Measurements from ENCODE around the gene THSD7B.

DNA sequence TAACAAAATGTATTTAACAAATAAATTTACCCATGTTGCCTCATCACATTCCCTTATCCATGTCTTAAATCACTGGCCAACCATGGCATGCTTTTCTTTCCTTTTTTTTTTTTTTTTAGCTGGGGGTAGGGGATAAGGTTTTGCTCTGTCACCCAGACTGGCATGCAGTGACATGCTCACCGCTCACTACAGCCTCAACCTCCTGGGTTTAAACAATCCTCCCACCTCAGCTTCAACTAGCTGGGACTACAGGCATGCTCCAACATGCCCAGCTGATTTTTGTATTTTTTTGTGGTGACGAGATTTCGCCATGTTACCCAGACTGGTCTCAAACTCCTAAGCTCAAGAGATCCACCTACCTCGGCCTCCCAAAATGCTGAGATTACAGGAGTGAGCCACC is 266.4 kb downstream of the THSD7B start:
- TF ChIP-seq, protein P1, sequence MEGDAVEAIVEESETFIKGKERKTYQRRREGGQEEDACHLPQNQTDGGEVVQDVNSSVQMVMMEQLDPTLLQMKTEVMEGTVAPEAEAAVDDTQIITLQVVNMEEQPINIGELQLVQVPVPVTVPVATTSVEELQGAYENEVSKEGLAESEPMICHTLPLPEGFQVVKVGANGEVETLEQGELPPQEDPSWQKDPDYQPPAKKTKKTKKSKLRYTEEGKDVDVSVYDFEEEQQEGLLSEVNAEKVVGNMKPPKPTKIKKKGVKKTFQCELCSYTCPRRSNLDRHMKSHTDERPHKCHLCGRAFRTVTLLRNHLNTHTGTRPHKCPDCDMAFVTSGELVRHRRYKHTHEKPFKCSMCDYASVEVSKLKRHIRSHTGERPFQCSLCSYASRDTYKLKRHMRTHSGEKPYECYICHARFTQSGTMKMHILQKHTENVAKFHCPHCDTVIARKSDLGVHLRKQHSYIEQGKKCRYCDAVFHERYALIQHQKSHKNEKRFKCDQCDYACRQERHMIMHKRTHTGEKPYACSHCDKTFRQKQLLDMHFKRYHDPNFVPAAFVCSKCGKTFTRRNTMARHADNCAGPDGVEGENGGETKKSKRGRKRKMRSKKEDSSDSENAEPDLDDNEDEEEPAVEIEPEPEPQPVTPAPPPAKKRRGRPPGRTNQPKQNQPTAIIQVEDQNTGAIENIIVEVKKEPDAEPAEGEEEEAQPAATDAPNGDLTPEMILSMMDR (IDR thresholded peaks at IDR 0.05): no peak
- TF ChIP-seq POLR2A (IDR thresholded peaks at IDR 0.05): no peak
